IMR-90 (cell line): ENCODE data around the gene AP1S1. TPM values are rescaled to one million over a fixed set of nuclear protein-coding genes. Genes with fewer than 3 reads are reported as not detected.
A peak's percentile ranks its signal among the peaks of the same experiment; 100 is the strongest.

Experiments
- ATAC-seq: fragments of 200-7000 bp; cut with Tn5 transposase; 2 replicates; pipeline ENCODE4 v1.9.1; 2020; ENCODE audit warnings: low read depth, mild to moderate bottlenecking, moderate library complexity
- BruUV-seq: library from RNA; stranded (reverse); fragments of 400-500 nt; replicated peaks from 2 replicates; lab custom pipeline; 2021; lab: Mats Ljungman, UMichigan
- CTCF ChIA-PET: fragments of 300-600 bp; formaldehyde crosslinking; extraction: SDS; loops from one replicate; lab custom pipeline; 2021; ENCODE audit warnings: antibody characterized with exemption; lab: Yijun Ruan, JAX
- POLR2A ChIA-PET: fragments of 300-600 bp; sonication (Branson Sonifier 250); formaldehyde crosslinking; loops from one replicate; lab custom pipeline; 2022; ENCODE audit warnings: antibody characterized with exemption; ENCODE audit not compliant: unreplicated experiment; lab: Charles Lee
- DNase-seq: peaks from one replicate; pipeline ENCODE4 v3.0.0; 2013
- H2AFZ ChIP-seq: replicated peaks from 2 replicates; pipeline ENCODE3; 2013; ENCODE audit warnings: low read length, mild to moderate bottlenecking; ENCODE audit not compliant: poor library complexity
- H2AK5ac ChIP-seq: 2 replicates; pipeline ENCODE4 v1.6.1; 2013; ENCODE audit warnings: low read depth, low read length, inconsistent platforms
- H2AK9ac ChIP-seq: replicated peaks from 2 replicates; pipeline ENCODE3; 2013; ENCODE audit warnings: mild to moderate bottlenecking, low read depth, low read length, moderate library complexity; ENCODE audit not compliant: poor library complexity
- H2BK120ac ChIP-seq: 2 replicates; pipeline ENCODE4 v1.6.1; 2013; ENCODE audit warnings: low read depth, low read length, inconsistent platforms
- H2BK15ac ChIP-seq: 3 replicates; pipeline ENCODE4 v1.6.1; 2013; ENCODE audit warnings: low read depth, low read length, inconsistent platforms
- H2BK20ac ChIP-seq: 2 replicates; pipeline ENCODE4 v1.6.1; 2013; ENCODE audit warnings: low read depth, mild to moderate bottlenecking, inconsistent platforms, low read length, moderate library complexity
- H2BK5ac ChIP-seq: 2 replicates; pipeline ENCODE4 v1.6.1; 2013; ENCODE audit warnings: mild to moderate bottlenecking, low read depth, low read length, inconsistent platforms; ENCODE audit not compliant: poor library complexity, severe bottlenecking
- H3K14ac ChIP-seq: replicated peaks from 2 replicates; pipeline ENCODE4 v1.6.1; 2013; ENCODE audit warnings: low read depth, low read length, inconsistent platforms
- H3K18ac ChIP-seq: 2 replicates; pipeline ENCODE4 v1.6.1; 2013; ENCODE audit warnings: low read depth, low read length, control low read depth
- H3K23ac ChIP-seq: 2 replicates; pipeline ENCODE4 v1.6.1; 2013; ENCODE audit warnings: low read depth, low read length, inconsistent platforms
- H3K27ac ChIP-seq: 2 replicates; pipeline ENCODE4 v1.5.1; 2013; ENCODE audit warnings: mild to moderate bottlenecking, control low read depth, low read length; ENCODE audit not compliant: insufficient read depth
- H3K27me3 ChIP-seq: 2 replicates; pipeline ENCODE4 v1.6.1; 2013; ENCODE audit warnings: low read length; ENCODE audit not compliant: control insufficient read depth, insufficient read depth
- H3K36me3 ChIP-seq: 2 replicates; pipeline ENCODE4 v1.6.1; 2013; ENCODE audit warnings: low read length, mixed read lengths; ENCODE audit not compliant: control insufficient read depth, insufficient read depth
- H3K4ac ChIP-seq: 2 replicates; pipeline ENCODE4 v1.6.1; 2013; ENCODE audit warnings: low read depth, low read length, inconsistent platforms
- H3K4me1 ChIP-seq: 2 replicates; pipeline ENCODE4 v1.6.1; 2013; ENCODE audit warnings: low read length, mixed read lengths; ENCODE audit not compliant: control insufficient read depth, insufficient read depth
- H3K4me2 ChIP-seq: 2 replicates; pipeline ENCODE4 v1.6.1; 2013; ENCODE audit warnings: low read depth, mild to moderate bottlenecking, control low read depth, low read length, moderate library complexity
- H3K4me3 ChIP-seq: 2 replicates; pipeline ENCODE4 v1.5.1; 2013; ENCODE audit warnings: low read depth, mild to moderate bottlenecking, control low read depth, low read length, moderate library complexity; ENCODE audit not compliant: insufficient read depth
- H3K56ac ChIP-seq: 2 replicates; pipeline ENCODE4 v1.6.1; 2013; ENCODE audit warnings: low read length, inconsistent platforms; ENCODE audit not compliant: insufficient read depth; ENCODE audit errors: extremely low read depth
- H3K79me1 ChIP-seq, 2 experiments: 2 replicates each; pipeline ENCODE4 v1.6.1; 2013; ENCODE audit warnings: low read length in 2 of 2, inconsistent platforms in 1 of 2, low read depth in 1 of 2
- H3K9ac ChIP-seq: 2 replicates; pipeline ENCODE4 v1.6.1; 2013; ENCODE audit warnings: low read depth, low read length, control low read depth
- H3K9me1 ChIP-seq: 2 replicates; pipeline ENCODE4 v1.6.1; 2013; ENCODE audit warnings: low read length, inconsistent platforms; ENCODE audit not compliant: insufficient read depth
- H3K9me3 ChIP-seq: 2 replicates; pipeline ENCODE4 v1.6.1; 2013; ENCODE audit warnings: low read length; ENCODE audit not compliant: control insufficient read depth, insufficient read depth
- H4K20me1 ChIP-seq: 2 replicates; pipeline ENCODE4 v1.6.1; 2013; ENCODE audit warnings: low read length, inconsistent platforms; ENCODE audit not compliant: insufficient read depth
- H4K5ac ChIP-seq: 2 replicates; pipeline ENCODE4 v1.6.1; 2013; ENCODE audit warnings: mild to moderate bottlenecking, low read depth, low read length, control low read depth
- H4K8ac ChIP-seq, 2 experiments: 2 replicates each; pipeline ENCODE4 v1.6.1; 2013; ENCODE audit warnings: low read depth in 2 of 2, low read length in 2 of 2, control low read depth in 1 of 2, inconsistent platforms in 1 of 2
- H4K91ac ChIP-seq: 2 replicates; pipeline ENCODE4 v1.6.1; 2013; ENCODE audit warnings: low read depth, low read length, inconsistent platforms; ENCODE audit not compliant: insufficient read depth
- BHLHE40 ChIP-seq: fragments of 150-350 bp; IDR thresholded peaks from 2 replicates; pipeline ENCODE4 v1.6.1; 2016; ENCODE audit warnings: mild to moderate bottlenecking, low read depth, low read length
- CEBPB ChIP-seq: IDR thresholded peaks from 2 replicates; pipeline ENCODE4 v1.6.1; 2012; ENCODE audit warnings: low read depth, low read length, improper control_type of control experiment
- CHD1 ChIP-seq: IDR thresholded peaks from 2 replicates; pipeline ENCODE4 v1.6.1; 2012; ENCODE audit warnings: low read depth, low read length, improper control_type of control experiment
- CTCF ChIP-seq: conservative IDR thresholded peaks from 2 replicates; pipeline ENCODE4 v1.5.1; 2012; ENCODE audit warnings: mild to moderate bottlenecking, low read depth, low read length, improper control_type of control experiment
- MAFK ChIP-seq: IDR thresholded peaks from 2 replicates; pipeline ENCODE4 v1.6.1; 2012; ENCODE audit warnings: low read depth, low read length, improper control_type of control experiment
- MXI1 ChIP-seq: IDR thresholded peaks from 2 replicates; pipeline ENCODE4 v1.6.1; 2012; ENCODE audit warnings: low read depth, mild to moderate bottlenecking, low read length, moderate library complexity, borderline replicate concordance
- NFE2L2 ChIP-seq: fragments of 150-350 bp; IDR thresholded peaks from 2 replicates; pipeline ENCODE4 v1.6.1; 2016; ENCODE audit warnings: low read depth, mild to moderate bottlenecking, low read length
- RAD21 ChIP-seq: IDR thresholded peaks from 2 replicates; pipeline ENCODE4 v1.6.1; 2012; ENCODE audit warnings: low read length, improper control_type of control experiment
- SMC3 ChIP-seq: fragments of 150-350 bp; IDR thresholded peaks from 2 replicates; pipeline ENCODE4 v1.6.1; 2016; ENCODE audit warnings: low read depth, mild to moderate bottlenecking, antibody characterized with exemption, low read length, moderate library complexity
- WGBS, 2 experiments: methylation state at CpG; one replicate each; pipeline versions ENCODE4 v1.1.5 to v1.1.7; 2013; ENCODE audit warnings: missing lambda C conversion rate in 2 of 2; ENCODE audit not compliant: insufficient read length in 1 of 2; ENCODE audit errors: extremely low coverage in 2 of 2; 5-methylcytosine and 5-hydroxymethylcytosine counted together
- dilution Hi-C: fragments of 300-500 bp; cut with HindIII; formaldehyde crosslinking; loops from one replicate; pipeline ENCODE4 v1.14.3; 2018; ENCODE audit warnings: low sequenced_read_pairs; ENCODE audit not compliant: unreplicated experiment
- in situ Hi-C: fragments of 300-500 bp; cut with MboI; formaldehyde crosslinking; loops from 3 replicates; pipeline ENCODE4 v1.14.3; 2019; ENCODE audit warnings: low sequenced_read_pairs, inconsistent platforms, mixed read lengths
- intact Hi-C: fragments of 100-400 bp; cut with micrococcal nuclease; formaldehyde crosslinking; loops from 2 replicates; pipeline ENCODE4 v1.10.0; 2022
- polyA plus RNA-seq, 3 experiments: library from polyadenylated mRNA; depleted of rRNA; stranded (reverse); fragments of >200 nt; gene quantifications; 2 replicates each; pipeline ENCODE4 v1.2.3, GENCODE V29; 2012; ENCODE audit warnings: low replicate concordance in 1 of 3
- total RNA-seq: library from RNA; depleted of rRNA; stranded (reverse); fragments of >200 nt; gene quantifications from 2 replicates; pipeline ENCODE4 v1.2.3, GENCODE V29; 2012
- TF ChIP-seq, protein P1 (sequence below): fragments of 150-350 bp; IDR thresholded peaks from 2 replicates; pipeline ENCODE4 v1.6.1; 2016; ENCODE audit warnings: low read depth, mild to moderate bottlenecking, low read length, moderate library complexity, borderline replicate concordance

Gene AP1S1
- total and polyA plus RNA-seq, 2 of the 4 experiments (the other 2 are of a cell fraction): 187 to 295 TPM

DNA sequence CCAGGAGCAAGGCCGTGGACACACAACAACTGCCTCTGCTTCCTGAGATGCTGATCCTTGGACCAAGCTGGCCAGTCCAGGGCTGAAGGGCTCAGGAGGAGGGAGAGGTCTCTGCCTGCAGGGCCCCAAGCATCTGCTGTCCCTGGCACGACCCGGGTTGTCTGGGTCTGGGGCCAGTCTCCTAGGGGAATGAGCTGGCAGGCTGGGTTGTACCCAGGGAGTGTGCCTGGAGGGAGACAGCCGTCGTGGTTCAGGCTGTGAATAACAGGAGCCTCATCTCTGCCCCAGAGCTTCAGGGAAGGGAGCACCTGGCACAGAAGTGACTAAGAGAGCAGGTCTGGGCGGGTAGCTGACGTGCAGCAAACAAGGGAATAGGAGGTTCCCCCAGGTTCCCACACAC, 45.3 kb upstream of the AP1S1 start:
- DNase-seq: no peak
- peak overlapping the region; percentile 75 for H2AFZ ChIP-seq
- H3K9ac ChIP-seq: no peak overlapping the region
- ATAC-seq: peak; percentile 24; the same call in 1 of the 2 replicates
- peak overlapping the region; percentile 65 for H3K14ac ChIP-seq
- WGBS, 2 experiments: 63% methylated on average over 4 of the region's 7 CpGs; no CpG with 5 or more reads in 1 of the 2 experiments
- no peaks in the 10 kb centered on the region for H3K27me3 ChIP-seq
- peak overlapping the region; percentile 26 for H2BK120ac ChIP-seq
- peak overlapping the region; percentile 72 for H2AK9ac ChIP-seq
- H4K8ac ChIP-seq: peak overlapping the region in 1 of 2 experiments; percentile 29; a peak in 2 of 4 replicates
- H4K91ac ChIP-seq: peak overlapping the region; percentile 75
- intact Hi-C loops (no loop called here), dilution Hi-C loops (no loop called here), in situ Hi-C loops (loop anchor here (25.0 kb wide), 1 partner anchor 672 kb away; the partner anchor contains the start of genes MEPCE, PPP1R35 and ZCWPW1)
- no peak overlapping the region for H3K18ac ChIP-seq
- H3K23ac ChIP-seq: no peak overlapping the region
- no peak overlapping the region for H3K27ac ChIP-seq
- CTCF ChIA-PET: interaction anchor here (1.6 kb wide), 1 partner anchor 8 kb away, joined by 4 read pairs; no protein-coding TSS in a partner anchor
- H3K4me1 ChIP-seq: peaks cover 5% of the 10 kb centered on the region
- H3K56ac ChIP-seq: no peak overlapping the region
- TF ChIP-seq MXI1 (no peak), MAFK (no peak), CEBPB (no peak), CTCF (no peak), BHLHE40 (no peak), SMC3 (no peak), CHD1 (no peak), RAD21 (no peak), NFE2L2 (no peak)
- TF ChIP-seq, protein P1, sequence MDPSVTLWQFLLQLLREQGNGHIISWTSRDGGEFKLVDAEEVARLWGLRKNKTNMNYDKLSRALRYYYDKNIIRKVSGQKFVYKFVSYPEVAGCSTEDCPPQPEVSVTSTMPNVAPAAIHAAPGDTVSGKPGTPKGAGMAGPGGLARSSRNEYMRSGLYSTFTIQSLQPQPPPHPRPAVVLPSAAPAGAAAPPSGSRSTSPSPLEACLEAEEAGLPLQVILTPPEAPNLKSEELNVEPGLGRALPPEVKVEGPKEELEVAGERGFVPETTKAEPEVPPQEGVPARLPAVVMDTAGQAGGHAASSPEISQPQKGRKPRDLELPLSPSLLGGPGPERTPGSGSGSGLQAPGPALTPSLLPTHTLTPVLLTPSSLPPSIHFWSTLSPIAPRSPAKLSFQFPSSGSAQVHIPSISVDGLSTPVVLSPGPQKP: no peak
- peaks cover 3 to 8% of the 10 kb centered on the region in 2 experiments; a peak in 1 of 4 replicates for H3K79me1 ChIP-seq
- peak overlapping the region; percentile 71; the same call in 1 of the 2 replicates for H3K4ac ChIP-seq
- H3K4me3 ChIP-seq: no peak overlapping the region
- no peak overlapping the region for H4K5ac ChIP-seq
- H2BK5ac ChIP-seq: no peak overlapping the region
- POLR2A ChIA-PET: no interaction called here
- H2BK20ac ChIP-seq: peak overlapping the region; percentile 76; the same call in 1 of the 2 replicates
- H3K4me2 ChIP-seq: no peak overlapping the region
- no peaks in the 10 kb centered on the region for H3K9me3 ChIP-seq
- H3K9me1 ChIP-seq: peaks cover 12% of the 10 kb centered on the region
- peak overlapping the region; percentile 54; the same call in 1 of the 3 replicates for H2BK15ac ChIP-seq
- H3K36me3 ChIP-seq: no peaks in the 10 kb centered on the region
- H4K20me1 ChIP-seq: no peaks in the 10 kb centered on the region
- H2AK5ac ChIP-seq: peak overlapping the region; percentile 72
- BruUV-seq: no TSS peak
